Mesenchymal stem cell (in vitro differentiated cells and primary cell): ENCODE measurements around the gene FOXO6.

Experiments
- DNase-seq: peaks from one replicate; pipeline ENCODE4 v3.0.0-alpha.2; 2013
- H2AFZ ChIP-seq: one replicate; pipeline ENCODE4 v1.6.1; 2013; ENCODE audit warnings: low read depth, mild to moderate bottlenecking, control low read depth, inconsistent platforms, low read length, moderate library complexity
- H2AK5ac ChIP-seq: 2 replicates; pipeline ENCODE4 v1.6.1; 2013; ENCODE audit warnings: low read length, moderate library complexity, mild to moderate bottlenecking, inconsistent platforms; ENCODE audit not compliant: severe bottlenecking
- H2BK120ac ChIP-seq: one replicate; pipeline ENCODE4 v1.6.1; 2013; ENCODE audit warnings: low read depth, mild to moderate bottlenecking, inconsistent platforms, low read length, moderate library complexity
- H2BK12ac ChIP-seq, 2 experiments: one replicate each; pipeline ENCODE4 v1.6.1; 2013; ENCODE audit warnings: inconsistent platforms in 2 of 2, low read length in 2 of 2, mild to moderate bottlenecking in 2 of 2, moderate library complexity in 2 of 2, control low read depth in 1 of 2
- H2BK15ac ChIP-seq: one replicate; pipeline ENCODE4 v1.6.1; 2013; ENCODE audit warnings: mild to moderate bottlenecking, low read depth, inconsistent platforms; ENCODE audit not compliant: poor library complexity, severe bottlenecking
- H2BK5ac ChIP-seq: 2 replicates; pipeline ENCODE4 v1.6.1; 2013; ENCODE audit warnings: low read depth, mild to moderate bottlenecking, low read length, control low read depth, inconsistent platforms; ENCODE audit not compliant: poor library complexity, severe bottlenecking
- H3K14ac ChIP-seq, 2 experiments: one replicate each; pipeline ENCODE4 v1.6.1; 2013; ENCODE audit warnings: inconsistent platforms in 2 of 2, low read length in 2 of 2, control low read depth in 1 of 2, mild to moderate bottlenecking in 1 of 2, moderate library complexity in 1 of 2
- H3K18ac ChIP-seq, 2 experiments: one replicate each; pipeline ENCODE4 v1.6.1; 2013; ENCODE audit warnings: inconsistent platforms in 2 of 2, low read length in 2 of 2, control low read depth in 1 of 2, low read depth in 1 of 2, mild to moderate bottlenecking in 1 of 2
- H3K23ac ChIP-seq, 2 experiments: one replicate each; pipeline ENCODE4 v1.6.1; 2013; ENCODE audit warnings: inconsistent platforms in 2 of 2, low read length in 2 of 2, mild to moderate bottlenecking in 2 of 2, moderate library complexity in 2 of 2, control low read depth in 1 of 2
- H3K27ac ChIP-seq: 2 replicates; pipeline ENCODE4 v1.5.1; 2013; ENCODE audit warnings: mild to moderate bottlenecking, moderate library complexity, low read length, control low read depth, inconsistent platforms; ENCODE audit not compliant: poor library complexity, severe bottlenecking
- H3K27me3 ChIP-seq, 2 experiments: 2 replicates each; pipeline versions ENCODE4 v1.6.1 to v1.7.0; 2013; ENCODE audit warnings: low read length in 2 of 2, mild to moderate bottlenecking in 2 of 2, moderate library complexity in 2 of 2, control low read depth in 1 of 2, inconsistent platforms in 1 of 2; ENCODE audit not compliant: control insufficient read depth in 1 of 2, insufficient read depth in 1 of 2
- H3K36me3 ChIP-seq, 2 experiments: 2 replicates each; pipeline versions ENCODE4 v1.6.1 to v1.7.0; 2013; ENCODE audit warnings: low read length in 2 of 2, control low read depth in 1 of 2, inconsistent platforms in 1 of 2, low read depth in 1 of 2, mild to moderate bottlenecking in 1 of 2; ENCODE audit not compliant: insufficient read depth in 2 of 2, control insufficient read depth in 1 of 2
- H3K4ac ChIP-seq, 2 experiments: one replicate each; pipeline ENCODE4 v1.6.1; 2013; ENCODE audit warnings: inconsistent platforms in 2 of 2, low read length in 2 of 2, mild to moderate bottlenecking in 2 of 2, moderate library complexity in 2 of 2, control low read depth in 1 of 2, low read depth in 1 of 2
- H3K4me1 ChIP-seq: 2 replicates; pipeline ENCODE4 v1.6.1; 2013; ENCODE audit warnings: low read depth, low read length, control low read depth; ENCODE audit not compliant: control insufficient read depth, insufficient read depth
- H3K4me2 ChIP-seq: 2 replicates; pipeline ENCODE4 v1.6.1; 2013; ENCODE audit warnings: low read length, mild to moderate bottlenecking, inconsistent platforms; ENCODE audit not compliant: poor library complexity, severe bottlenecking
- H3K4me3 ChIP-seq, 2 experiments: 2 replicates each; pipeline versions ENCODE4 v1.5.1 to v1.7.0; 2013; ENCODE audit warnings: low read length in 2 of 2, mild to moderate bottlenecking in 2 of 2, control low read depth in 1 of 2, low read depth in 1 of 2; ENCODE audit not compliant: insufficient read depth in 1 of 2
- H3K79me1 ChIP-seq: replicated peaks from 2 replicates; pipeline ENCODE4 v1.6.1; 2013; ENCODE audit warnings: mild to moderate bottlenecking, control low read depth, low read length, inconsistent platforms; ENCODE audit not compliant: poor library complexity, severe bottlenecking
- H3K9ac ChIP-seq: 2 replicates; pipeline ENCODE4 v1.7.0; 2013; ENCODE audit warnings: mild to moderate bottlenecking, low read length, moderate library complexity
- H3K9me3 ChIP-seq: 2 replicates; pipeline ENCODE4 v1.7.0; 2013; ENCODE audit warnings: mild to moderate bottlenecking, low read length; ENCODE audit not compliant: control insufficient read depth
- H4K8ac ChIP-seq: one replicate; pipeline ENCODE4 v1.6.1; 2013; ENCODE audit warnings: inconsistent platforms, mild to moderate bottlenecking, low read length, moderate library complexity
- H4K91ac ChIP-seq: one replicate; pipeline ENCODE4 v1.6.1; 2013; ENCODE audit warnings: mild to moderate bottlenecking, low read length, inconsistent platforms
- WGBS: methylation state at CpG from one replicate; pipeline ENCODE4 v1.1.7; 2013; ENCODE audit warnings: mixed read lengths; 5-methylcytosine and 5-hydroxymethylcytosine counted together

FOXO6 gene

GRCh38 chr1:41382480-41383090, 21.4 kb downstream of the FOXO6 start:
- Histone ChIP-seq H2BK15ac (peak overlapping the region; percentile 91), H2AK5ac (no peak overlapping the region), H3K4me3 (peak overlapping the region; percentile 55 to 67), H3K27me3 (peaks cover 44 to 81% of the 10 kb centered on the region in 2 experiments), H3K9me3 (no peaks in the 10 kb centered on the region), H4K8ac (peak overlapping the region; percentile 67), H3K79me1 (no peaks in the 10 kb centered on the region), H2BK5ac (no peak overlapping the region), H3K36me3 (peaks cover 0 to 7% of the 10 kb centered on the region in 2 experiments), H3K4ac (peak overlapping the region; percentile 80 to 92), H3K4me1 (peaks cover 24% of the 10 kb centered on the region), H3K9ac (no peak overlapping the region), H4K91ac (peak overlapping the region; percentile 29), H3K27ac (no peak overlapping the region), H3K4me2 (peak overlapping the region; percentile 84), H3K18ac (peak overlapping the region; percentile 91 to 94), H3K23ac (peak overlapping the region in 1 of 2 experiments; percentile 25), H2AFZ (peak overlapping the region; percentile 39), H3K14ac (no peak overlapping the region), H2BK120ac (peak overlapping the region; percentile 77), H2BK12ac (peak overlapping the region in 1 of 2 experiments; percentile 26)
- 2% methylated on average over 36 of the region's 48 CpGs for WGBS
- DNase-seq = peak; percentile 69

DNA sequence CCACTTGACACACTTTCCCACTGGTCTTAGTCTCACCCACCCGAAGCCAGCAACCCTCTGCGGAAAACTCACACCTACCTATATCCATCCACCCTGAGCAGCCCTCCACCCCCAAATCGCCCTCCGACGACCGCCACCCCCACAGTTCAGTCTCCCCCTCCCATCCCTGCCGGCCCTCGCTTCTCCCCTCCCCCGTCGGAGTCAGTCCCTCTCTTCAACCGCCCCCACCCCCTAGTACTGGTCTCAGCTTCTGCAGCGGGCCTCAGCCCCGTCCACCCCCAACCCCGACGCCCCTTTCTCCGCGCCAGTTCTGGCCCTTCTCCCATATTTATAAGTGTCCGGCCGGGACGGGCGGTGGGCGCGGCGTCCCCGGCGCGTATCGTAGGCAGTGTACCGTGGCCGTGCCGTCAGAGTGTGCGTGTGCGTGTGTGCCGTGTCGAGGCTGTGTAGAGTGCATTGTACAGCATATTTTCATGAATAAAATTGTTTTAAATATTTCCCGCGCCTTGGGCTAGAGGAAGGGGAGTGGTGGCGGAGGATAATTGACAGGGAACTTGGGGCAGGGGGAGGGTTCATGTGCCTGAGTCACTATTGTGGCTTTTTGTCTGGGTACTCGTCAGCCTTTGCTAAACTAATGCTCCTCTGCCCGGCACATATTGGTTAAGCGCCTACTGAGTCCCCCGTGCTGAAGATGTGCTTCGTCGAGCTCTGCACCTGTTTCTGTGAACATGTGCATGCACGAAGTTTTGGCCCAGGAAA, 22.0 kb downstream of the FOXO6 start:
- no peak overlapping the region for H3K27ac ChIP-seq
- WGBS = 7% methylated on average over 38 of the region's 45 CpGs
- H3K4me1 ChIP-seq = peaks cover 27% of the 10 kb centered on the region
- peak overlapping the region; percentile 67 for H4K8ac ChIP-seq
- H3K4ac ChIP-seq = no peak overlapping the region
- H3K36me3 ChIP-seq = peaks cover 0 to 4% of the 10 kb centered on the region in 2 experiments
- no peaks in the 10 kb centered on the region for H3K79me1 ChIP-seq
- peak; percentile 80 for DNase-seq
- H3K9ac ChIP-seq = no peak overlapping the region
- H3K14ac ChIP-seq = no peak overlapping the region
- H4K91ac ChIP-seq = peak overlapping the region; percentile 29
- peak overlapping the region; percentile 10 for H2AFZ ChIP-seq
- peak overlapping the region; percentile 59 to 94 for H3K18ac ChIP-seq
- H3K9me3 ChIP-seq = no peaks in the 10 kb centered on the region
- H2AK5ac ChIP-seq = no peak overlapping the region
- H3K27me3 ChIP-seq = peaks cover 47 to 83% of the 10 kb centered on the region in 2 experiments
- no peak overlapping the region for H2BK12ac ChIP-seq
- H3K4me2 ChIP-seq = peak overlapping the region; percentile 84
- peak overlapping the region; percentile 42 for H2BK120ac ChIP-seq
- no peak overlapping the region for H2BK5ac ChIP-seq
- peak overlapping the region; percentile 15 for H2BK15ac ChIP-seq
- peak overlapping the region; percentile 55 to 67 for H3K4me3 ChIP-seq
- H3K23ac ChIP-seq = peak overlapping the region in 1 of 2 experiments; percentile 26

DNA sequence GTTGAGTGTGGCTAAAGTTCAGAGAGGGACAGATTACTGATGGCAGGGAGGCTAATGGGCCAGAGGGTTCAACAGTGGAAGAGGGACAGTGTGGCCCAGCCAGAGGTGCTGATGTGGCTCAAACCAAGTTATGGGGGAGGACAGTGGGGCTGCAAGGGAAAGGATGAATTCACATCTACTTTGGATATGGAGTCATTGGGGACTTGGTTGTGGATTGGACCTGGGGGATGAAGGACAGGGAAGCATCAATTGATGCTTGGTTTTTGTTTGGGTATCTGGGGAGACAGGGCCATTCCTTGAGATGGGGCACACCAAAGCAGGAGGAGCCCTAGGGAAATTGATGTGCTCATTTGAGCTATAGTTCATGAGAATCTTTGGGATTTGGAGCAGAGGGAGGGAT, 23.3 kb downstream of the FOXO6 start:
- Histone ChIP-seq H2BK12ac (no peak overlapping the region), H3K23ac (no peak overlapping the region), H3K36me3 (peaks cover 0 to 2% of the 10 kb centered on the region in 2 experiments), H2BK120ac (no peak overlapping the region), H3K4me2 (no peak overlapping the region), H3K9me3 (no peaks in the 10 kb centered on the region), H3K4ac (no peak overlapping the region), H3K27ac (no peak overlapping the region), H4K8ac (no peak overlapping the region), H2BK15ac (no peak overlapping the region), H2BK5ac (no peak overlapping the region), H3K9ac (no peak overlapping the region), H3K14ac (no peak overlapping the region), H2AK5ac (no peak overlapping the region), H2AFZ (no peak overlapping the region), H3K4me1 (peaks cover 27% of the 10 kb centered on the region), H3K18ac (no peak overlapping the region), H4K91ac (no peak overlapping the region), H3K4me3 (no peak overlapping the region), H3K27me3 (peaks cover 50 to 87% of the 10 kb centered on the region in 2 experiments), H3K79me1 (no peaks in the 10 kb centered on the region)
- no peak for DNase-seq
